EL (cell line): ENCODE data around the gene LGALS8.
"Not testable (repeated sequence)": the region's sequence is repeated elsewhere in the genome, so short reads cannot be mapped to it uniquely, and the experiment has no call there.

Experiments
- DNase-seq: peaks from one replicate; pipeline ENCODE4 v3.0.0-alpha.2; 2016

LGALS8 gene

GRCh38 chr1:236543065-236543669 lies 19.4 kb downstream of the LGALS8 start:
- no peak for DNase-seq

GRCh38 chr1:236545621-236546169 lies 21.9 kb downstream of the LGALS8 start:
- DNase-seq = no peak

GRCh38 chr1:236548452-236548851 lies 24.7 kb downstream of the LGALS8 start:
- DNase-seq = no peak

GRCh38 chr1:236550961-236551851 lies 27.4 kb downstream of the LGALS8 start:
- no peak for DNase-seq

GRCh38 chr1:236552096-236552495 lies 28.3 kb downstream of the LGALS8 start:
- no peak for DNase-seq

GRCh38 chr1:236552901-236553300 lies 29.1 kb downstream of the LGALS8 start:
- peak; percentile 17 for DNase-seq

GRCh38 chr1:236553370-236553769 lies 29.6 kb downstream of the LGALS8 start:
- no peak for DNase-seq

GRCh38 chr1:236556606-236557005 lies 32.8 kb downstream of the LGALS8 start:
- no peak for DNase-seq

DNA sequence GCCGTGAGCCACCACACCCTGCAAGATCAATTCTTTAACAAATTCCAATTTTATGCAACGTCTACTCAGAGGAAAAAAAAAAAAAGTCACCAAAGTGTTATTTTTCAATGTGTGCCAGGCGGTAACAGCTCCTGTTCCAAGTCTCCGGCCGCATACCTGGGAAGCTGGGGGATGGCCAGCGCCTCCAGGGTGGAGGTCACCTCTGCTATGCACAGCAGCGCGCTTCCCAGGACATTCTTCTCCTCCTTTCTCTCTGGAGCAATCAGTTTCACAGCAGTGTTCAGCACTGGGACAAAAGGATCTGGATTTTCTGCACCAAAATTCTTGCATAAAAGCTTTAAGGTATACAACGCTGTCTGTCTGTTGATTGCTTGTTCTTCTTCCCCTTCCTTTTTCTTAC lies 34.3 kb downstream of the LGALS8 start:
- no peak for DNase-seq

DNA sequence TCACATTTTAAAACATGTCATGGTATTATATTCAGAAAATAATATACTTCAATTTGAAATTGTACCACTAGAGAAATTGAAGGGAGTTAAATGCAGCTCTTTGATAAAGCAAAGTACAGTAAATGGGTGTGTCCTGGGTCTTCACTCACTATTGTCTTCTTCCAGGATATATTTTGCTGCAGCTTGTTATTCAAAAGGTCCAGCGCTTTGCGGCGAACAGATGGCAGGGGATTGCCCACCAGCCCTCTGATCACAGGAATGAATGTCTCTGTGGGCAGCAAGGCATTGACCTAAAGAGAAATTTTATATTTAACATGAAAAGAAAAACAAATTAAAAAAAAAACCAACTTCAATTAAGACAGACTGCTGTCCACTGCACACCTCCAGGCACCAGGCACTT lies 35.1 kb downstream of the LGALS8 start:
- DNase-seq = no peak

DNA sequence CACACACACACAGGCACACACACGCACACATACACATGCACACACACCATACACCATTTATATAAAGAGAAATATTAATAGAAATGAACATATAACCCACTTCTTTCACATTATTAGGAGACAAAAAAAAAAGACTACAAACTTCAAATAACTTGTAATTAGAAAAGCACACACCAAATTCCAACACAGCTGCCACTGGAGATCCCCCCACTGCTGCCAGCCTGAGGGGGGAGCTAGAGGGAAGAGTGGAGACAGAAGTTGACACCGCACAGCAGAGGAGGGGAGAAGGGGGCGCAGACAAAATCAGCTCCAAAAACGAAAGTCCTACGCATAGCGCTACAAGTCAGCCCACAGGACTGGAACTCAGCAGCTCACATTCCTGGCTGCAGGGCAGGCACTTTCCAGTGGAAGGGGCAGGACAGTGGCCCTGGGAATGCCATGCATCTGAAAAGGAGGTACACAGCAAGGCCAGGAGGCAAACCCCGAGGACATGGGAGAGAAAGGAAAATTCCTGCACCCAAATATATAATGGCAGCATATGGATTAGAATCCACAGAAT lies 36.5 kb downstream of the LGALS8 start:
- no peak for DNase-seq

- DNase-seq = no peak
Measured at GRCh38 chr1:236561976-236562375, 38.2 kb downstream of the LGALS8 start.

GRCh38 chr1:236565530-236565929 lies 41.7 kb downstream of the LGALS8 start:
- DNase-seq = peak; percentile 19

- no peak for DNase-seq
Measured at GRCh38 chr1:236568285-236568894, 44.6 kb downstream of the LGALS8 start.

DNA sequence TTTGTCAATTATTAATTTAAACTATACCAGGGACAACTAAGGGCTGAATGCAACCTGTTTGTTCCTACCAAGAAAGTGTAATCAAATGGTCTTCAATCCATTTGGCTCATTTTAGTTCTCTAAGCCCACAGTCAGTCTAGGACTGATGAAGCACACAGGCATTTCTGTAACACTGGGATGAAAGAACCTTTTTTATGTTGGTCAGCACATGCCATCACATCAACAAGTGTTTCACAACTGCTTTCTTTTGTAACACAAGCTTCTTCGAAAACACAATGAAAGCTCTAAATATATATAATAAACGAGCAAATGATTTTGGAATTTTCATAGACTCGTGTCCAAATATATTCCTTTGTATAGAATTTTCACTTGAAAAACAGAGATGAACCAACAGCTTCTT lies 51.7 kb downstream of the LGALS8 start:
- peak; percentile 10 for DNase-seq

DNA sequence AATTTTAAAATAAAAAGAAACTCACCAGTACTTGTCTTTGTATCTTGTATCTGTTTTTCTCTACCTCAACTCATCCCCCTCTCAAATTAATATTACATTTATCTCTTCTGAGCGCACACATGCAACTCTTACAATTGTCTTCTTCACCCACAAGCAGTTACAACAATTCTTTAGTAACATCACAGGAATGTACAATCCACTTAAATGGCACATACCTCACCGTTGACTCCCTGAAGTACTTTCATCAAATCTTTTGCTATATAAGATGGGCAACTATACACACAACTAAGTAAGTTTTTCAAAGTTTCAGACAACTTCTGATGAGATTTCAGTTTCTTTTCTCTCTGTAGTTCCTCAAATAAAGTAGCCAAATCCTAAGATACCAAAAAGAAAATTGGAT lies 52.2 kb downstream of the LGALS8 start:
- peak; percentile 54 for DNase-seq

GRCh38 chr1:236577041-236577440 lies 53.3 kb downstream of the LGALS8 start:
- DNase-seq = not testable (repeated sequence)

- no peak for DNase-seq
Measured at GRCh38 chr1:236578661-236579060, 54.9 kb downstream of the LGALS8 start.

GRCh38 chr1:236580404-236580803 lies 56.6 kb downstream of the LGALS8 start:
- DNase-seq = not testable (repeated sequence)

- DNase-seq = no peak
Measured at GRCh38 chr1:236581528-236581927, 57.7 kb downstream of the LGALS8 start.

- no peak for DNase-seq
Measured at GRCh38 chr1:236589531-236589930, 65.7 kb downstream of the LGALS8 start.

DNA sequence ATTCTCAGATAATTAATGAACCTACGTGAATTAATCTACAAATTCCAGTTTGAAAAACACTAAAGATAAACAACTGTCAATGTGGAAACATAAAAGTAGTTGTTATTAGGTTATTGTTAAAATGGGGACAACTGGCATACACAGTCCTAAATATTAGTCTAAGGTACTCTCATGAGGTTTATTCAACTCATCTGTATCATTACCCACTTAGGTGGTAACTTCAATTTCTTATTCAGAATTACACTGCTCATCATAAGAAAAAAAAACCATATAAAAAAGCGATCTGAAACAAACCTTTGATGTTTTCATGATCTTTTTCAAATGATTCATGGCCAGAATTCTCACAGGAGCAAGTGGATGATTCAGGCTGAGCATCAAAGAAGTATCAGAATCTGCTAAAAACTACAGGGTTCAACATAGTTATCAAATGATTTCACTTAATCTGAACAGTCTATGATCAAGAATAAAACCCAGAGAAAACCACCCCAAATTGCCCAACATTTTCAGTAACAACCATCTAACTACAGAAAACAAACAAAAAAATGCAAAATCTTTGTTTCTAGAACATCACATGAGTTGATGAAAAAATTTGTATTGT lies 66.9 kb downstream of the LGALS8 start:
- DNase-seq = no peak

GRCh38 chr1:236602171-236602570 lies 78.4 kb downstream of the LGALS8 start:
- DNase-seq = no peak
